HG02885 (cell line): Measurements from ENCODE around the gene SCAP.

ENCODE experiments used
- ATAC-seq: cut with Tn5 transposase; IDR thresholded peaks from one replicate; pipeline ENCODE4 v1.9.1; 2021; ENCODE audit warnings: mild to moderate bottlenecking; ENCODE audit not compliant: unreplicated experiment, poor library complexity

SCAP gene

DNA sequence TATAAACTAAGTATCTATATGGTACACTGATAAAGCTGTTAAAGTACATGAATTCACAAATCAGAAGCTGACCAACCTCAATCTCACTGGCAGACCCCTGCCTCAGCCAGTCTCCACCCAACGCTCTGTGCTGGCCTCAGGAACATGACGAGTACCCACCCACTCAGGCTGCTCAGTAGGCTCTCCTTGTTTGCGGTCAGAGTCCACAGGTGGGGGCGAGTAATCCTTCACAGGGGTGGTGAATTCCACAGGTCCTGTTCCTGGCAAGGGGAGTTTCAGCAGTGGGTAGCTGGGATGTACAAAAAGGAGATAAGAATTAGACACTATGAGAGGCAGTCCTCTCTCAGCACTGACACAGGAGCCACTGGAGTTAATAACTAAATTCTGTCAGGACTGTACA, 40.9 kb downstream of the SCAP start:
- no peak for ATAC-seq

DNA sequence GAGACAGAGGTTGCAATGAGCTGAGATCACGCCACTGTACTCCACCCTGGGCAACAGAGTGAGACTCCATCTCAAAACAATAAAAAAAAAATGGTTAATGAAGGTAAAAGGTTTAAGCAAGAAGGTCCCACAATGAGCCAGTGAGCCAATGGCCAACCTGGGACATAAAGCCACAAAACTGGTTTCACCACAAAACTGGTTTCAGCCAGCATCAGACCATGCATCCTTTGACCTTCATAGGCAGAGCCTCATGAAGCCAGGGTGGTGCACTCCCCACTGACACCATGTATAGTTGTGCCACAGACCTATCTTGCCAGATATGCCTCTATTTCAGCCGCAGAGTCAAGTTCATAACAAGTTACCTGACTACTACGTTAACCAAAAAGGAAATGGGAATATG, 41.9 kb downstream of the SCAP start:
- ATAC-seq = no peak

DNA sequence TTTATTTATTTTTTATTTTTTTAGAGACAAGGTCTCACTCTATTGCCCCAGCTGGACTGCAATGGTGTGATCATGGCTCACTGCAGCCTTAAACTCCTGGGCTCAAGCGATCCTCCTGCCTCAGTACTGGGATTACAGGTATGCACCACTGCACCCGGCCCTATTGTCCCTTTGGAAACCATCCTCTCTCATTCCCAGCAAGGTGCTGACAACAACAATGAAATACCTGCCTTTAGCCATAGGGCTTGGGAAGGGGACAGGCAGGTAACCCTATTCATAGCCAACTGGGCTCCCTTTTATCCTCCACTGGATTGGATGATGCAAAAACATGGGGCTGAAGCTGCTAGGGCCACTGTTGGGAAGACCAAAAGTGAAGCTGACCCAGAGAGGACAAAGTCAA, 43.1 kb downstream of the SCAP start:
- ATAC-seq = no peak

DNA sequence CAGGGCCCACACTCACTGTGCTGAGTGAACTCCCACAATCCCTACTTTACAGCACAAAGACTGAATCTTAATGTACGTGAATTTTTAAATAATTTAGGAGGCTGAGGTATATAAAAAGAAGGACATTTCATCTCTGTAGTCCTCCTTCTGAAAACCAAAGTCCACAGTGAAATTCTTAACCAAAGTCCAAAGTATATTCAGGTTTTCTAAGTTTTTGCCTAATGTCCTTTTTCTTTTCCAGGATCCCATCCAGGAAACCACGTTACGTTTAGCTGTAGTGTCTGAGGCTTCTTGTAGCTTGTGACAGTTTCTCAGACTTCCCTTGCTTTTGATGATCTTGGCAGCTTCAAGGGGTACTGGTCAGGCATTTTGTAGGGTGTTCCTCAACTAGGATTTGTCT, 44.5 kb downstream of the SCAP start:
- ATAC-seq = no peak

DNA sequence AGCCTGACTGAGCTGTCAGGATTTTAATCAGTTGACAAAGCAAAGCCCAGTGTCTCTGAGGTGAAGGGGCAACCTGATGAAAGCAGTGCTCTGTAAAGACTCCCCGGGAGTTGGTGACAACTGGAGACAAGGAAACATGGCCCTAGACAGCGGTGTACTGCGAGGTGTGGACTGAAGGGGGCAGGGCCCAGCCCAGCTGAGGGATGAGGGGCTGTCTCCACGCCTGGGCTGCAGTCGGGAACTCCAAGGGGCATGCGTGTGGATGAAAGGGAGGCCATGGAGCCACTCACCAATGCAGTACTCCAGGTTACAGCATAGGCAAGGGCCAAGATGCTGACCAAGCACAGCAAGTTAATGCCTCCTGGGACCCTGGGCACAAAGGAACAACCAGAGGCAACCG, 45.1 kb downstream of the SCAP start:
- ATAC-seq = no peak

DNA sequence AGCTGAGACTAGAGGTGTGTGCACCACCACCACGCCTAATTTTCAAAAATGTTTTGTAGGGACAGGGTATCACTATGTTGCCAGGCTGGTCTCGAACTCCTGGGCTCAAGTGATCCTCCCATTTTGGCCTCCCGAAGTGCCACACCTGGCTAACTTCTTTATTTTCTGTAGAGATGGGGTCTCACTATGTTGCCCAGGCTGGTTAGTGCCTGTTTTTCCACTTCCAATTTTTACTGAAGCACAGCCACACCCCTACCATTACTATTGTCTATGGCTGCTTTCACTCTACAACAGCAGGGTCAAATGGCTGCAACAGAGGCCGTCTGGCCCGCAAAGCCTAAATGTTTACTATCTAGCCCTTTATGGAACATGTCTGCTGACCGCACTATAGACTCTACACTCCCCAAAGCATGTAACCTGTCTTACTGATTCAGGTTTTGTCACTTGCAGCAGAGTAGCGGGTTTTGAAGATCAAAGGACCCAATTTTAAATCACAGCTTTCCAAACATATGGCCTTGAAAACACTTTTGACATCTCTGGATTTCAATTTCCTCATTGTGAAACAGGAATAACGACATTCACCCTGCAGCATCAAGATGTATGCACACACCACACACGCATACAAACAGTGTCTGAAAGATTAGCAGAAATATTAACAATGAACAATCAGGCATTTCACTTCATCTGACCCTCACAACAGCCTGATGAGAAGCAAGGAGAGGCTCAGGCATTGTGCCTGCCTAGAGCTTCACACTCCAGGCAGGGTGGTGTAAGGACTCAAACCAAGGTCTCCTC, 46.1 kb downstream of the SCAP start:
- no peak for ATAC-seq

DNA sequence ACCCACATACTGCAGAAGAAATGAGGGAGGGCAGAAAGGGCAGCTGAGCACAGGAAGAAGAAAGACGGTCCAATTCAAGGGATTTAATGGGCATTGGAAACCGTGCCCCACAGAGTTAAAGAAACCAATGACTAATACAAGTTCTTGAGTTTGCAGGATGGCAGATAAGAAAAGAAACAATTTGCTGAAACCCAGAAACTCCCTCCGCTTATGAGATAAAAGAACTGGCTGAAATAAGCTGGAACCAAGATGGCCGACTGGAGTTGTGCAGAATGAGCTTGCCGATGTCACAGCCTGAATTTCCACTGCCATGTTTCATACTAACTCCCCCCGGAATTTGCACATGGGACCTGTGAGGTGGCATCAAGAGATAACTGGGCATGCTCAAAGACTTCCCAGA, 47.1 kb downstream of the SCAP start:
- no peak for ATAC-seq

DNA sequence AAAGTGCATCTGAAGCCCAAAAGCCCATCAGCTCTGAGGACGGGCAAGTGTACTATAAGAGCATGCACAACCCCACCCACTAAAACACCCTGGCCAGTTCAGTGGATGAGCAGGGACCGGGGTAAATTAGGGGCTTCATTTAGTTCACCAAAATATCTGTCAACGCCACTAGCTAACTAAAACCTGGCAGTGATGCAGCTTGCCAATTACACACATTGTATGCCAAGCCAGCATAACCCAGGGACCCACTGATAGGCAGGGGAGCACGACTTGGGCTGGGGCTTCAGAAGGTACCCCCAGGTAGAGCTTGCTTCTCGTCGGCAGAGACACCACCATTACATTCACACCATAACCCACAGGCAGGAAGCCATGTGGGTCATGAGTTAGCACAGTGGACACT, 47.9 kb downstream of the SCAP start:
- no peak for ATAC-seq

DNA sequence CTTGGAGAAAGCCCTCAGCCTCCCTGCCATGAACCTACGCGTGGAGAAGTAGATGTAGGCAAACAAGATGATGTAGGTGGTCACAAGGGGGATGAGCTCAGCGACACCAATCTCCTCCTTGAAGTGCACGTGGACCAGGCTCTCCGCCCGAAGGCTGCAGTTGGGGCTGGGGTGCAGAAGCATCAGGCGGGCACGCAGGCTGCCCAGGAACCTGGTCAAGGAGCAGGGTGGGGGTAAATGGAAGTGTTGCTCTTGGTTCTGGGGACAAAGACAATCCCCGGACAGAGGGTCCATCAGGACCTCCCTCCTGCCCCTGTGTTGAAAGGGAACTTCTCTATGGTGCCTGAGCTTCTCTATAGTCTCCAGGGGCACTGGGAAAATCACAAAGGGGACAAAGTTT, 49.8 kb downstream of the SCAP start:
- no peak for ATAC-seq

DNA sequence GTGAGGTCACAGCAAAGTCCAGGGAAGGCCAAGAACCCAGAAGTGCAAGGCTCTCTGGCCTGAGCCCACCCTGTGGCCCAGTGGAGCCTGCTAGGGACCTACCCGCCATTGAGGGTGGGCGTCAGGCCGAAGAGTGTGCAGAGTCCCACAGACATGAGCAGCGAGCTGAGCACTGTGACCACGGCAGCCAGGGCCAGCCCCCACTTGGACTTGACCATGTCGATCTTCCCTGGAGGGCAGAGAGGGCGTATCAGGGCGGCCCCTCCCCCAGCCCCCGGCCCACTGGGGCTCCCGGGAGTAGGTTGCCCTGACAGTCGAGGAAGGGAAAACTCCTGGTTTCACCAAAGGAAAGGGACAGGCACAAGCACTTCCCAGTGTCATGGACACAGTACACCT, 50.4 kb downstream of the SCAP start:
- ATAC-seq = no peak

DNA sequence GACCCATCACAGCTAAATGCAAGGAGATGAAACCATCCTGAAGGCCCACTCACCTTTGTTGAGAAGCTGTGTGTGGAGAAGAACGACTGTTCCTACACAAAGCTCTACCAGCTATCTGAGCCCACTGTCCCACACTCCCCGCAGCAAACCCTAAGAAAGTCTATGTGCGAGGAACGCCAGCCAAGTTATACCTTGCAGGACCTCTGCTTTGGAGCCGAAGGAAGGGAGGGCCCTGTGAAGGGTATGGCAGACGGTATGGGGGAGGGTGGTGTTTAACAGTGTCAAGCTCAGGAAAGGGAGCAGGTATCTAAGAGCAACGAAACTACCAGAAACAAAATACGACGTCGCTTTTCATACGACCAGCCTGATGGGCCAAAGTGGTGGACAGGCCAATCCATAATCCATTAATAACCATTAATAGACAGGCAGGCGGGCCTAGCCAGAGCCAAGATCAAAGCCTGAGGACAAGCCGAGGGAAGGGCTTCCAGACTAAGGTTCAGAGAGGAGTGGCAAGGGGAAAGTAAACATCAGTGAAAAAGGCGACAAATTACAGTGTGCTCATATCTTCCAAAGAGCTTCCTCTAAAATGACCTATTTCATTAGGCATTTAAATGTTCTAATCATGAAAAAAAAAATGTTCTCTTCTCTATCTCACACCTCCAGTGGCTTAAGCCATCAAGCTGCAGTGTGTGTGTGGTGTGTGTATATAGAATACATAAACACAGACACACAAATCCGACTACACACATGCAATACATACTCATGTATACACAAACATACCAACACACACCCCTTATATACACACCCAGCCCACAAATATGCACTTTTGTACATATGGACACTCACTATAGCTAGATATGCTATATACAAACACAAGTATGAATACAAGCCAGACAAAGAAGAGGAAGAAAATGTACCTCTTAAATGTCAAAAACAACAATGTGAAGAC, 51.0 kb downstream of the SCAP start:
- ATAC-seq = no peak

DNA sequence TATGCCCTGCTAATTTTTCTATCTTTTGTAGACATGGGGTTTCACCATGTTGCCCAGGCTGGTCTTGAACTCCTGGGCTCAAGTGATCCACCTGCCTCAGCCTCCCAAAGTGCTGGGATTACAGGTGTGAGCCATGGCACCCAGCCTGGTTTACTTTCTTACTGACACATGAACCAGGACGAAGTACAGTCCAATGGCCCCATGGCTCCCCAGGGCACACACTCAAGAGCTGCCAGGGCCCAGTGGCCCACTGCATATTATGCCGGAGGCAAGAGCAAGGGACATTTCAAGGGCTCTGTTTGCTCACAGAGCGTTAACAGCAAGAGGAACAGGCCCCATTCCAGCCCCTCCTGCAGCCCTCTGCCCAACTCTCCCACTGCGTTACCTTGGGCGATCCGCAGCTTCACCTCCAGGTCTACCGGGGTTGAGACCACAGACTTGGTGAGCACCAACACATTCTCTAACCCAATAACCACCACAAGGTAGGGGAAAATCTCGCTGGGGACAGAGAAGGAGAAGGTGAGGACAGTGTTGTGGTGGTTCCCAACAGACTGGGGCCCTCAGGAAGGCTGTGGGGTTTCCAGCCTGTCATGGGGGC, 52.1 kb downstream of the SCAP start:
- ATAC-seq = no peak

DNA sequence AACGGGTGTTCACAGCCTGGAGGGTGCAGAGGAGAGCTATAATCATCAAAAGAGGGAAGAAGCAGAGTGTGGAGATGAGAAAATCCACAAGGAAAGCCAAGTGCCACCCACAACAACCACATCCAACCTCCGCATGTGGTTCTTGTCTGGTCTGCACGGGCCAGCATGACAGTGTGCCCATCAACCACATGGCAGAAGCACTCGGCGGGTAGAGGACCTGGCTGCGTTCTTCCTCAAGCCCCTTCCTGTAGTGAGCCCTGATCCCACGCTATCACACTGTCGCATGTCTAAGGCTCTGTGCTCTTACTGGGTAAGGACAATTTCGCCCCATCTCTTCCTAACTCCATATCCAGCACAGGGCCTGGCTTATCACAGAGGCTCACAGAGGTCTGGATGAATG, 53.0 kb downstream of the SCAP start:
- ATAC-seq = no peak

DNA sequence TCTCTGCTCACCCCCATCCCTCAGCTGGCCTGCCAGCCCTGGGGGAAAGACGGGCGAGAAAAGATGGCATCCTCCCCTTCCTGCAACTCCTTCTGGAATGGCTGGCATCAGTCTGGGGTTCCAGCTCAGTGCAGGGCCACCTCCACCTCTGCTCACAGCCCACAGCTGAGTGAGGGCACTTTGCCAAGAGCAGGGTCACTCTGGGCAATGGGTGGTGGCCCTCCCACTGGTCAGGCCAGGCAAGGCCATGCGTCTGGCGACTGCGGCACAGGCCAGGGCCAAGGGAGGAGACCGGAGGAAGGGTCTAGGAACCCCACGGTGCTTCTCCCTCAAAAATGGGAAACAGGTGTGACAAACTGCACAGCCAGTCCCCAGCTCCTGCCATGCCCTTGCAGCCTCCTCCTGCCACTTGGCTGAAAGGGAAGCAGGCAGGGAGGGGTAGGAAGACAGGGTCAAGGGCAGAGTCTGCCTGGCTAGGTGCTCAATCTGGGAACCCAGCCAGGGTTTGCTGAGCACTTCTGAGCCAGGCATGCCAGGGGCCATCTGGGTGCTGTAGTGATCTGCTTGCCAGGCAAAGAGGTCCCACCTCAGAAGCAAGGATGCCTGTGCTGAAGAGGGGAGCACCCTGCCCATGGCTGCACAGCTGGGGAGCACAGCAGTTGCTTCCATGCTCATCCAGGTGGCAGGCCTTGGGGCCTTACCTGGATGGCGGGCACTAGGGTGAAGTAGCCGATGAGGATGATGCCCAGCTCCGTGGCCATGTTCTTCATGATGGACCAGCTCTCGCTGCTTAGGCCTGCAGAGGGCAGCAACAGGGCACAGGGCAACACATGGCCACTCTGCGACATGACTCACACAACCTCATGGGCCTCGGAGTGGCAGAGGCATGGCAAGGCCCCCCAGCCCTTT, 53.7 kb downstream of the SCAP start:
- ATAC-seq = no peak

DNA sequence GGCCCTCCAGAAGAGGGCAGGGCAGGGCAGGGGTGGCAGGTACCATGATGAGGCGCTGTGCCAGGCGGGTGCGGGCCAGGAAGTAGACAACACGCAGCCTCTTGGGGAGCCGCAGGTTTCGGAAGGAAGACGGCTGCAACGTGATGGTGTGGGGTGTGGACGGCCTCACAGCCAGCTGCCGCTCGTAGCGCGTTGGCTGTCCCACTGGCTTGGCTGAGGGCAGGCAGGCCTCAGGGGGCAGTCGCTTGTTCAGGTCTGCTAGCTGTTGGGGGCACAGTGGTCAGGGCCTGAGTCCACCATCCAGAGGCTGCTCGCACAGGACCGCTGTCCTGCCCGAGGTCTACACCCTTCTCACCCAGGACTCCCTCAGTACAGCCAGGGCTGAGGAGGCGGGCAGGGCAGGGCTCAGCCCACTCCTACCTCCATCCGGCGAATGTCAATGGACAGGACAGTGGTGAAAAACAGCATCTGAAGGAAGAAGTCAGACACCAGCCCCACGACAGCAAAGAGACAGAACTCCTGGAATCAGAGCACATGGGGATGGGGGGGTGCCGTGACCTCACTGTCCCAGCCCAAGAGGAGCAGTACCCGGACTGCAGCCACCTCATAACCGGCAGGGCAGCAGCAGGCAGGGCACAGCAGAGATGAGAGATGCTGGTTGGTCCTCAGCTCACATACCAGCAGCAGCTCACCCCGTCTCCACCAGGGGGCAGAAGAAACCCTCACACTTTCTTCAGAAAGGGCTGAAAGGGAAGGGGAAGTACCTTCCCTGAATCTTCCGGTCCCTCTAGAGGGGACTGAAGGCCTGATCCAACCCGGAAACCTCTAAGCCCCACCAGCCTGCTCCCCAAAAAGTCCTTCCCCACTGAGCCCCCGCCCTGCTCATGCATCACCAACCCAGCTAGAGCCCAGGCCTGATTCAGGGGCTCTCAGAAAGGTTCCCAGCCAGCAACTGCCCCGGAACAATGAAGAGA, 54.9 kb downstream of the SCAP start:
- ATAC-seq = peak; percentile 86

DNA sequence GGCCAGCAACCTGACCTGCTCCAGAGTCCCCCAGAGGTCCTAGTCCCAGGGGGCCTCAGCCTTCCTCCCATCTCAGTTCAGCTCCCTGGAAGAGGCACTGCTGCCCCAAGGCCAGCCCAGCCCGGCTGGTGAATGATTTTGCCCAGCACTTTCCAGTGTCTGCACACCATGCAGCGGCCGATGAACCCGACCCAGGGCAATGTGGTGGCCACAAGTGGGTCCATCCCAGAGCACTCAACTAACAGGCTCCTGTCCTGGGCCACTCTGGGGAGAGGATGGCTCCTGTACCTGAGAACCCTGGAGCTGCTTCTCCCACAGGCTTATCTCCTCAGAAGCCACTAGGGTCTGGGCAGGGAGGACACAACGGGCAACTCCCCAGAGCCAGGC, 55.7 kb downstream of the SCAP start:
- no peak for ATAC-seq

DNA sequence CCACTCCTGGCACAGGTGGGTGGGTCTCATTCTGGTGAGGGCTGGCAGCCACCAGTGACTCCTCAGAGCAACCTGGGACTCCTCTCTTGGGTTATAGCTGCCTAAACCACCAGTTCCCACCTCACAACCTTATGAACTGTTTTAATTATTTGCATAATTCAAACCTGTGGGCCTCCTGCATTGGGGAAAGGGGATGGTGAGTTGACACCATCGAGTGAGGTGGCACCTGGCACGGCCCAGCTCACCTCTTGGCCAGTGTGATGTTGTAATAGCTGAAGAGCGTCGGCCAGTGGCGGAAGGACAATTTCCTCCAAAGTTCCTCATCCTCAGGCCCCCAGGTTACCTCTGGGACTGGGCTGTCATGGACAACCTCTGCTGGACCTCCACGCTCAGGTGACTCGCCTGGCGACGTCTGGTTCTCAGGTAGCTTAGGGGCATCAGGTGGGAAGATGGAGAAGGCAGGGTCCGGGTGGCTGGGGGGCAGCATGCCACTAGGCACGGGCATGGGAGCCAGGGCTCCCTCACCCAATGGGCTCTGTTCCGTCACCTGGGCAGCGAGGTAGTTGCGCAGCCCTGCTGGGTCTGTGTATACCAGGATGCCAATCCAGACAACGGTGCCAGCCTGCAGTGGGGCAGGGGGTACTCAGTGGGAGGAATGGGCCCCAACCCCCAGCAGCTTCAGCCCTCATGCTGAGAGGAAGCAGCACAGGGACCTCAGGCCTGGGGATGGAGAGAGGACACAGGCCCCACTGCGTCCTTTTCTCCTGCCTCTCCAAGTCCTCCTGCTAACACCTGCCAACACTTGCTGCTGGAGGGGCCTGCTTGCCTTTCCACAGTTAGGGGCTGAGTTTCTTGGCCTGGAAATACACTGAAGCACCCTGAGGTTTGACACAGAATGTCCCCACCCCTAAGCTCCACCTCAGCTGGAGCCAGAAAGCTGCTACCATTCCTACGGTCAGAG, 56.4 kb downstream of the SCAP start:
- ATAC-seq = no peak
